ENCODE measurements around the gene F13A1.

The F13A1 gene

DNA sequence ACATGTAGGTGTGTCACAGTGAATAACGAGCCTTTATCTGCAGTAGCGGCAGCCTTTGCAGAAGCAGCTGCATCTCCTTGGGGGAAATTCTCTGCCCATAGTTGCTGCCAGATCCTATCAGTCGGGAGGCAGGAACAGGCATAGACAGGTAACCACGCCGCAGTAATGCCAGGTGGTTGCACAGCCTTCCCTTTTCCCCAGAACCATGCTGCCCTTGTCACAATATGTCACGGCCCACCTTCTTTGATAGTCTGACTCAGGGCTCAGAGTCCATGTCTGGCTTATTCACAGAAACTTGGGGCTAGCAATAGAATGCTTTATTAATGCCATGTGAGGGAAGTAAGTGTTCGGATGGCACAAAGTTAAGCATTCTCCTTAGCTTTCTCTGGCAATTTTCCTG lies 76.6 kb downstream of the F13A1 start:
- ATAC-seq (no peak), DNase-seq (no peak)

DNA sequence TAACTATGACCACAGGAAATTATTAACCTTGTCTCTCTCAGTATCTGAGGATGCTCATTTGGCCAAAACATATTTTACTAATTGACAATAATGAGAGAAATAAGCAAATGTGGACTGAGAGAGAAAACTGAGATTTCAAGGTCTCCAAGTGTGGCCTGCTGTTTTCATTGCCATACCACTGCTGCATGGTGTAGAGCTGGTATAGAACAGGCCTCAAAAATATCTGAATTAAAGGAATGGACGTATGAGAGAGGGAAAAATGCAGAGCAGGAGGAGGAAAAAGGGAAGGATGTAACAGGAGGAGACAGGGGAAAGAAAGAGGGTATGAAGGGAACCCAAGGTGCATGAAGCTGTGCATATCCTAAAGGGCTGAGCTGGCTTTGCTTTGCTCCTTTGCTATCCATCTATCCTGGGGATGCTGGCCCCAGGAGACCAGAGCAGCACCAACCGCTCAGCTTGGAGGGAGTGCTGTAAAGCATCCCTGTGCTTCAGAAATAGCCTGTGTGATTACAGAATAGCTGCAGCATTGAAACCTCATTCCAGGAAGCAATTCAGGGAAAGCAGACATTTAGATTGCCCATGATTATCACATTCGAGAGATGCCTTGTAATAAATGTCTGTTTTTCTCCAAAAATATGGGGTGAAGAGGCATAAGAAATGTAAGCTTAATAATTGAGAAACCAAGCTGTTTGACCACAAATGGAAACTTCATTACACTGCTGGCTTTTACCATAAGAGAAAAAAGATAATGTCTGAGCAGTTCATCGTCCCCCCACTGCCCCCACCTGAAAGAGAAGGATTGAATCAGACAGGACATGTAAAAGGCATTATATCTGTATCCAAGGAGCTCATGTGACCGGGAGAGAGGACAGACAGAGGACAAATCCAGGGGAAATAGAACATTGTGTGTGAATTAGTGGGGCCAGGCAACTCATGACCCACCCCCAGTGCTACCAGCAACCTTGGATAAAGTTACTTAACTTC lies 80.6 kb downstream of the F13A1 start:
- ATAC-seq: no peak
- no peak for DNase-seq

DNA sequence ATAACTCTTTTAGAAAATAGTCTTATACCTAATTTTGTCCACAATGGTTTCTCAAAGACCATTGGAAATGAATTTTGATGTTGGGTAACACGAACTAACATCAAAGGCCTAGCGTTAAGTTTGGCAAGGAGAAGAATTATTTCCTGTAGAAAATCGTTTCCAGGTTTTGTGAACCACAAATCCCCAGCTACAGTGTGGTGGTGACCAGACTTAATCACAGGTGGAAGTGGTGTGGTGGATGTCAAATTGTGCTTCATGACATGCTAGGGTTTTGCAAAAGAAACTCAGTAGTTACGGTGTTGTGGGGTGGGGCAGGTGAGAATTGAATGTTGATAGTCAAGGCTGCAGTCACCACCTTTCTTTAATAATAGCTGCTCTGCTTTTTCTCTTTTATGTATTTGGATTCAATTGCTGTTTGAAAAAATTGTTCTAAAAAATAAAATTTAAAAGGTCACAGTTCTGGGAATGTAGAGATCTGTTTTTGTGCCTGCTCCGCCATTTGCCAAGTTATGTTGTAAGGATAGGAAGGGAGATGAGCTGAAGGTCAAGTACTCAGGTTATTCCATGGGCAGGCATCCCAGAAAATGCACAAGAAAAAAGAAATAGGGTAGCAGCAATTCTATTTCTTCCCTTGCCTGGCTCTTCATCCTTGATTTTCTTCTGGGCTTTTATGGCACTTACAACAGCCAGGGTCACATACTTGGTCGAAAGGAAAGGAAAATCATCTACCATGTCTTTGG lies 83.6 kb downstream of the F13A1 start:
- DNase-seq (no peak), ATAC-seq (no peak)

DNA sequence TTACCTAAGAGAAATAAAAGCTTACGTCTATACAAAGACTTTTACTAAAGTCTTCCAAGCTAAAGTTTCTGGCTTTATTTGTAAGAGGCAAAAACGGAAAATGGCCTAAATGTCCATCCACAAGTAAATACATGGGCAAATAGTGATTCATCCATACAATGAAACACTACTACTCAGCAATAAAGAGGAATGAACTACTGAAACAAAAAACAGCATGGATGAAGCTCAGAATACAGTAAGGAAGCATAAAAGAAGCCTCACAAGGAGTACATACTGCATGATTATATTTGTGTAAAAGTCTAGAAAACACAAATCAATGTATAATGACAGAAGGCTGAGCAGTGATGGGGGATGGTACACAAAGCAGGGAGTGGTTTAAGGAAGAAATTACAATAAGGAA lies 84.7 kb downstream of the F13A1 start:
- no peak for ATAC-seq
- no peak for DNase-seq

DNA sequence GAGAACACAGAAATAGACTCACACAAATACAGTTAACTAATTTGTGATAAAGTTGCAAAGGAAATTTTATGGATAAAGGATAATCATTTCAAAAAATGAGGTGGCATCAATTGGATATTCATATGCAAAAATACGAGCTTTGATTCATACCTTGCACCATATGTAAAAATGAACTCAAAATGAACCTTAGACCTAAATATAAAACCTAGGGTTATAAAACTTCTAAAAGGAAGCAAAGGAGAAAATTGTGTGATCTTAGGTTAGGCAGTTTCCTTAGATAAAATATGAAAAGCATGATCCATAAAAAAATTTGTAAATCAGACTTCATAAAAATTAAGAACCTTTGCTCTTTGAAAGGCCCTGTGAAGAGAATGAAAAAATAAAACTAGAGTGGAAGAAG lies 85.5 kb downstream of the F13A1 start:
- no peak for DNase-seq
- no peak for ATAC-seq

DNA sequence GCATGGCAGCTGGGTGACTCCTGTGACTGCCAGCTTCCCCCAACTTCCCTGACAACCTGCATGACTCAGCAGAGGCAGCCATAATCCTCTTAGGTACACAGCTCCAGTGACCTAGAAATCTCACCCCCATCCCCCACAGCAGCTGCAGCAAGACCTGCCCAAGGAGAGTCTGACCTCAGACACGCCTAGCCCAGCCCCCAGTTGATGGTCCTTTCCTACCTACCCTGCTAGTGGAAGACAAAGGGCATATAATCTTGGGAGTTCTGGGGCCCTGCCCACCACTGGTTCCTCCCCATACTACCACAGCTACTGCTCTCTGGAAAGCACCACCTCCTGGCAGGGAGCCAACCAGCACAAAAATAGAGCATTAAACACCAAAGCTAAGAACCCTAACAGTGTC lies 90.2 kb downstream of the F13A1 start:
- ATAC-seq: no peak

DNA sequence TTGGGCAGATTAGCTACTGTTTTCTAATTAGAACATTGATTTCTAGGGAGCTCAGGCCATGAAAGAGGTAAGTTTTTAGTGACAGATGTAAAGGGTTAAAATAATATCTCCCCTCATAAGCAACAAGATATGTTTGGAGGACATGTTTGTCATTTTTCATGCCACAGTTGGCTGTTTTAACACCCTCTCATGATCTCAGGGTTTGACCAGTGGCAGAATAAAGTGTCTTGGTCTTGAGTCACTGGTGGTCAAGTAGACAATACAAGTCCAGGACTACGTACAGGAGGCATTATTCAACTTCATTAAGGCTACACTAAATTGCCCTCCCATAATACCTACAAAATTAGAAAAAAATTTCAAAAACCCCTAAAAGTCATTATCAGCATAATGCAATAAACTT lies 92.6 kb downstream of the F13A1 start:
- no peak for ATAC-seq

More for the DNA sequence above, 90.2 kb downstream of the F13A1 start:
- no peak for DNase-seq

DNA sequence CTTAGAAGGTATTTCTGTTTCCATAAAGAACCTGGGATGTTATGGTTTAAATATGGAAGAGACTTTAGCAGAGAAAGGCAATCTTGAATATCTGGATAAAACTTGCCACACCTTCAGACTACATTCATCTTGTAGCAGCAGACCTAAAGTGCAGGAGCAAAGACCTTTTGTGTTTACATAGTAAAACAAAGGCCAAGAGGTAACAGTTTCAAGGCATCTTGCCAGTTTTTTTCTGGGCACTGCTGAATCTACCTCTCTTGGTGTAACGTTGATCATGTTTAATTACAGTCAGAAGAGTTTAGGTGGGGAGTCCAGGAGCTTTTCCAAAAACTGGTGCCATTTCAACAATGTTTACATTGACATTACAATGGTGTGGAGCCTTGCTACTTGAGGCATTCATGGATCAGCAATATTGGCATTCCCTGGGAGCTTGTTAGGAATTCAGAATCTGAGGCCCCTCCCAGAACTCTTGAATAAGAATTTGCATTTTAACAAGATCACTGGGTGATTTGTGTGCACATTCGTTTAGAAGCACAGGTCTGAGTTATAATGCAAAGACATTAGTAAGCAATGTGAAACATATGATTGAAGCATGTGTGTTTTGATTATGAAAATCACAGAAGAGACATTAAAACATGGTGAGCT lies 94.5 kb downstream of the F13A1 start:
- no peak for ATAC-seq
- DNase-seq: no peak

More for the DNA sequence above, 92.6 kb downstream of the F13A1 start:
- no peak for DNase-seq

DNA sequence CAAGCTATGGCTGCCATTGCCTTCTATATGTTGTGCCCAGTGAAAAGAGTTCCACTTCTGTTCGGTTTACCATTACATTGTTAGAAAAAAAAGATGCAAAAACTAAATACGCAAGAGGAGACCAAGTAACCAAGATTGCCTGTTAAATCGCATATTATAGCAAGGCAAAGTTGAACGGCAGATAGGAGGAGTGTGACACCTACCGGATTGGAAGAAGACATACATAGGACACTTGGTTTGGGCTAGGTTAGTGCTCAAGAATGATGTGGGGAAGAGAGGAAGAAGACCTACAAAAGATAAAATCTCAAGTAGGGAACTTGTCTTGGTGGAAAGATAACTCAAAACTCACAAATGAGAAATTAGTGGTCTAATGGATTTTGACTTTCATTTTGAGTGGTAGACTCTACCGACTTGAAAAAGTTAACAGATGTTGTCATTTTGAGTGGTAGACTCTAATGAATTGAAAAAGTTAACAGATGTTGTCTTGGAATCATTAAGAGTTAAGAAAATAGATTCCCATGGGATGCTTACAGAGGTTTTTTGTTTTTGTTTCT lies 95.5 kb downstream of the F13A1 start:
- DNase-seq: no peak

DNA sequence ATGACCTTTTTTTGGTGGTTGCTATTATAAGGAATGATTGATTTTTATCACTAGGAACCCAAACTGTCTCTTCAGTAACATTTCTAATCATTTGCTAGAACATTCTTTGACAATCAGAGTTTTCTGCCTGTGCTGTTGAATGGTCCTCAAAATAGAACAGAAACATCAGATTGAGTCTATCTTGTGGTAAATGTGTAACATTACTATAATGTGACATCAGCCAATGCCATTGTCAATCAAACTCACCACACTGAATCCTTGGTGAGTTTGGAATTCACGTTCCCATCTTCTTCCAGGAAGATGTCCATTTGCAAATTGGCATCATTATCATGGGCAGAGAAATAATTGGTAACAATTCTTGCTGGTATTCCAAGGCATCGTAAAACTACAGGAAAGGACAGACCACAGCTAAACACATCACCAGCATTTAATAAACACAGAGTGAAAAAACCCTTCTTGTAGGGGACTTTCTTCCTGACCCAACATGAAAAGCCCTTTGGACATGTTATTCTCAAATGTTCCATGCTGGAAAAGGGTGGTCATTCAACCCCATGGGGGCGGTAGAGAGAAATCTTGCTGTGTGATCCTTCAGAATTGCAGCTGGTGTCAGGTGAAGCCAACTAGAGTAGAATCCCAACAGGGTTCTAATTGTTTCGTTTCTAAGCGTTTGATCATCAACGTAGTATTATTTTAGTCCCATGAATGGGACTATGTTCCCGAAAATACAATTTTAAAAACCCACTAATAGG lies 98.5 kb downstream of the F13A1 start:
- DNase-seq (peak; percentile 7), ATAC-seq (no peak)

More for the DNA sequence above, 95.5 kb downstream of the F13A1 start:
- ATAC-seq: no peak

DNA sequence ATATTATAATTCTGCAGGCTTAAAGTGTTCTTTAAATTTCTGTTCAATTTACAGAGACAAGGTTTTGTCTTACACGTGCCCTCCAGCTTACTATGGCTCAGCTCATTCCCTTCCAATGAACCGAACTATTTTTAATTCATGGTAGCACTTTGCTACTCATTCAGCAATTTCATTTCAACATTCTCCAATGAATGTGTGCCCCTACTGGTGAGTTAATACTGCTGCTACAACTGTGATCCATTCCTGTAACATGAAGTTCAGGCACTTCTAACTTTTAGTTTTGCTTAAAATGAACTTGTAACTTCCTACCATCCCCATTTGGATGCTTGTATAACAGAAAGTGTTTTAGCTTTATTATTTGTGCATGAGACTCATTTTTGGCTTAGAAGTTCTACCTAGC lies 99.7 kb downstream of the F13A1 start:
- ATAC-seq (no peak), DNase-seq (no peak)

DNA sequence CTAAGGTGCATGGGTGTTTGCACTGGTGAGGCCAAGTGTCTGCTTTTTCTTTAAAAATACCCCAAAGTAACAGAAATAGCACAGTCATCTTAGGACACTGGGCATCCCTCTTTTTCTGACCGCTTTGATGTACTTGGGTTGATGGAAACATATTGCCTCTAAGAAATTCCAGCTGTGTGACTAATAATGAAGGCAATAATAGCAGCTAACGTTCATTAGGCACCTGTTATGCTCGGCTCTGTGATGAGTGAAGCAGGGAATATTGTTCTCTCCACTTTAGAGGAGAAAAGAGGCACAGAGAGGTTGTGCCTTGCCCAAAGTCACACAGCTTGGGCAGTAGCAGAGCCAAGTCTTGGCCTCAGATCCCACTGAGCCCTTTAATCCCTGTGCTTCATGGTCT lies 100.7 kb downstream of the F13A1 start:
- no peak for ATAC-seq
- DNase-seq: no peak

DNA sequence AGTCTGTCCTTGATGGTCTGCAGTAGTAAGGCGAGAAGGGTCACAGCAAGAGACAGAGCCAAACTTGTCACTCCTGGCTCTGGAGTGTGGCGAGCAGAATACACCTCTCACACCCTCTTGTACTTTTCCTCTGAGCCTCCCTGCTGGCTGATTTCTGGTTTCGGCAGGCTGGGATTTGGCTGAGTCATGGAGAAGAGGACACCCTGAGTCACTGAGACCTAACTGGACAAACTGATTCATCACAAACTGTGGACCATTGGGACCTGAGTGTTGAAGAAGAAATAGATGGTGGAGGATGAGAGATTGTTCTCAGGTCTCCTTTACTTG lies 101.7 kb downstream of the F13A1 start:
- ATAC-seq (no peak), DNase-seq (no peak)

DNA sequence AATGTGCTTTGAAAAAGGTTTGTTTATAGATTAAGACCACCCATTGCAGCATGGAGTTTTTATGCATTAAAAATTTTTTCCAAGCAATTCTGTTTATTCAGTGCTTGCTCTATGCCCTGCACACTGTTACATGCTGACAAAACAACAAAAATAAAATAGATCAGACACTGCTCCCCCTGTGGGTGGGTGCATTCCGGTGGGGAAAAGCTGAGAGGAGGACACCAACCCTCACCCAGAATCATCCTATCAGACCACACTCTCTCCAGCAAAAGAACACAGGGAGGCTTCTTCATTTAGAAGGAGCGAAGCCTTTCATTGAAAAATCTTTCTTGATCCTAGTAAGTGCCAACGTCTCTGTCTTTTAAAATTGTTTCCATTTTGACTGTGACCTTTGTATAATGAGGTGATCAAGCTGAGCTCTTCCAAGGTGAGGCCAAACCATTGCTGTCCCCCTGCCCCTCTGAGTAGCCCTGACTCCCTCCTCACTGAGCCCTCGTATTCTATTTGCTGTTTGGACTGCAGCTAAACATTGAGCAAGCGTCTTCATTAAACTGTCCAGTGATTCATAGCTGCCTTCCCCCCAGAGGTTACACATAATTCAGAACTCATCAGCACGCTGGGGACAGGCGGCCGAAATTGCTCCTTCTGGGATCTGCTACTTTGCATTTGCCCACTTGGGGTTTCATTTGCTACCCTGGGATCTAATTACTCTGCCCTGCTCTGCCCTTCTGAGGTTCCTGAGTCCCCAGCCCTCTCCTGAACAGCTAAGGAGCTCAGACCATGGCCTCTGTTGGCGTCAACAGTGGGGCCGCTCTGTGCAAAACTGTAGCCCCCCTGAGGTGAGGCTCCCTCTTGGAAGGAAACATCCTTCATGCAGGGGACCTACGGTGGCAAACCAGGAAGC lies 102.4 kb downstream of the F13A1 start:
- DNase-seq: no peak
- no peak for ATAC-seq

DNA sequence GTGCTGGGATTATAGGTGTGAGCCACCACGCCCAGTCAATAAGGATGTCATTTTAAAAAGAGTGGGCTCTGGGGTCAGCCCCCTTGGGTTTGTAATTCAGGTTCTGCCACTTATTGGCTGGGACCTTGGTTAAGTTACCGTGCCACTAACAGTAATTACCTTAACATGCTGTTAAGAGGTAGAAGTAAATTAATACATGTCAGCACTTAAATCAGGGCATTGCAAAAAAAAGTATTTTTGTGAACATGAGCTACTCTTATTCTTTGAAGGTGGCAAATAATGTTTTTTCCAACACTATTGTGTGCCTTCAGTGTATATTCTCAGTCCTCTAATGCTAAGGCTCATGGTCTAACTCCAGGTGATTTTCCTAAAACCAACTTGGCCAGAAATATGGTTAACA lies 109.5 kb downstream of the F13A1 start:
- DNase-seq (no peak), ATAC-seq (no peak)

DNA sequence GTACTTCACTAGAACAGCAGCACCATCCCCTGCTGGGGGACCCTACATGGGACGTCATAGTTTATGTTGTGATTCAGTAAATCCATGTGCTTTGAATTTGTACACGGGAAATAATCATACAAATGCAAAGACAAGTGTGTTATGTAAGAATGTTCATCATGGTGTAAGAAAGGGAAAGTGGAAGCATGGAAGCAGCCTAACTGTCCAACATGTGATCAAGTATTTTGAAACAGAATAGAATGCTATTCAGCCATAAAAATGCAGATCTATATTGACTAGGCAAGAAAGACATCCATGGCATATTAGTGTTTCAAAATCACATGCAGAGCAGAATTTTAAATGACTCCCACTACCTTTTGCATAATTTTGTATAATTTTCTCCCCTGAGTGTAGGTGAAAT lies 117.6 kb downstream of the F13A1 start:
- DNase-seq: no peak

DNA sequence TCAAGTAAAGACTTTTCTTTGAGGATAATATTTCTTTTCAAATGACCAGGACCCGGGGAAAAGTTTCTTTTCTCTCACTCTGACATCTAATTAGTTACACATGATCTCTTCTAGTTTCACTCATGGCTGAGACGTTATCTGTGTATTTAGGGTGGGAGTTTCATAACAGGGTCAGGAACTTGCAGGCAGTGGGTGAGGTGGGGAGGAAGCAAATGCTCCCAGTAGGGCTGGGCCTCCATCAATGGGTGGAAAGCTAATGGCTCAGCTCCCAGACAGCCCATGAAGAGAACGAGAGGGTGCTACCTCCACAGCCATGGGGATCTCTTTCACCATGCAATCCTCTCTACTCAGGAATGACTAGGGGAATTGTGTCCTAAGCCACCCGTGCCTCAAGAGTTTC lies 119.3 kb downstream of the F13A1 start:
- ATAC-seq (no peak), DNase-seq (no peak)

More for the DNA sequence above, 117.6 kb downstream of the F13A1 start:
- ATAC-seq: no peak

DNA sequence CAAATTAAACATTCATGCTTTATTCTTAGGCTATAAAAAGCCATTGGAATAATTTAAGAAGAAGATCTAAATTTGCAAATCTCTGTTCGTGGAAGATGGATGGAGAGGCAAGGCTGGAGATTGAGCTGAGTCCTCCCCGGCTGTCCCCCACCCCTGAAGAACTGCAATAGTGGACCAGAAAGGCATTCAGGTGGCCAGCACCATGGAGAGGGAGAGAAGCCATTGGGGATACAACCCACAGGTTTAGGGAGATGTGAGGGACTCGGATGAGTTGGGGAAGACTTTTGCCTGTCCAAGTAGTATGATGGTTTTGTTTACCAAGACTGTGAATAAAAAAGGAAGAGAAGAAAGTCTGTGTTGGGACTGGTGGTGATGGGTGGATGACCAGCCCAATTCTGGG lies 120.8 kb downstream of the F13A1 start:
- DNase-seq: no peak
- ATAC-seq: no peak

DNA sequence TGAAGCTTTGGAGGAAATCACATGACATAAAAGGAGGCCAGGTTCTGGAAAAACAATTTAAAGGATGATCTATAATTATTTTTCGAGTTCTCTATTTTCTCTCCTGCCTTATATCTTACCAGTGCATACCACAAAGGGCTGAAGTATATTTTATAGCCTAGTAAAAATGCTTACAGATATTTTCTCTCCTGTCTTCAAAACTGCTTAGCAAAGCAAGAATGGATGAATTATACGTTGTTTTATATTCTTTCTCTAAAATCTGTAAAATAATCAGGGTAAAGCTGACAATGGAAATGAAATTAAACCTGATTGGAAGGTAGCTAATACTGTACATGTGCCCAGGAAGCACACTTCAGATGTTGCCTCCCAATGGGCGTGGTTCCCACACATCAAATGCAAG lies 123.7 kb downstream of the F13A1 start:
- ATAC-seq (no peak), DNase-seq (no peak)

DNA sequence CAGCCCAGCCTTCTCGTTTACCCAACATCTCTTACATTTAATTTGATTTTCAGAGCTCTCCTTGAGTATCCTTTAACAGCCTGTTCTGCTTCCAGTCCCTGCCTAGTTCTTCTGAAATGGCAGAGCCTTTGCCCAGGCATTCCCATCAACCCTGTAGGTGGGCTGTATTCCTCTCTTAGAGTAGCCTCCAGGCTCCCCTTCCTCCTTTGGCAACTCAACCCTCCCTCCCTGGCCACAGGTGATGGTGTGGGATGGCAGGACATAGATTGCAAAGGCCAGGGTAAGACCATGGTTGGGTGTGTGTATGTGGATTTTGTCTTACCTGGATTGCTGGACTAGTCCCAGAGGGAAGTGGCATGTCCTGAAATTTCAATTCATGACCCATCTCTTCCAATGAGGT lies 125.4 kb downstream of the F13A1 start:
- DNase-seq (no peak), ATAC-seq (no peak)

DNA sequence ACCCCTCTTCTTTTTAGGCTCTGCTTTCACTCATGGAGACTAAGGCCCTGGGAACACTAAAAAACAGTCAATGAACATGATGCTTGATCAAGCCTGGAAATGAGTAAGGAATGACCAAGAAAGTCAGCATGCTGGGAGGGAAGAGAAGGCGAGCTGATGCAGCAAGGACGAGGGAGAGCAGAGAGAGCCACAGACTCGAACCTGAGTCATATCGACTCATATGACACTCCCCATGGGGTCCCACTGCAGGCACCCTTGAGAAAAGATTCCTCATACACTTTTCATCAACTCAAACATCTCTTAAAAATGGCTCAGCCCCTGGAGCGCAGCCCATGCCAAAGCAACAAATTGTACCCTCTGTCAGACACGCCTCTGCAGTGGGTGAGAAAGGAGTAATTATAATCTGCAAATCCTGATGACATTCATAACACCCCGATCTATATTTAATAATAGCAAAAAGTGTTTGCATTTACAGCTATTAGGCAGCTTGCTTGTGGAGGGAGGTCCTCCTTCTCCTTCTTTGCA lies 127.2 kb downstream of the F13A1 start:
- no peak for ATAC-seq
- DNase-seq: no peak

Data from stimulated activated naive CD8-positive, alpha-beta T cell treated with anti-CD3 and anti-CD28 coated beads, Interleukin-15, Interleukin-2, amounts not matched to agents 100 U/mL and 50 U/mL, for 24 hours (primary cell).